GM10266 (cell line): ENCODE data around the gene XPNPEP2.
"Not testable (repeated sequence)": the region's sequence is repeated elsewhere in the genome, so short reads cannot be mapped to it uniquely, and the experiment has no call there.

Experiments
- DNase-seq: peaks from one replicate; pipeline ENCODE4 v3.0.0; 2012; ENCODE audit errors: extremely low spot score
- CTCF ChIP-seq: IDR thresholded peaks from 2 replicates; pipeline ENCODE4 v1.5.1; 2012; ENCODE audit warnings: mild to moderate bottlenecking, low read depth; ENCODE audit not compliant: control insufficient read depth, insufficient read depth; ENCODE audit errors: missing control alignments

Gene XPNPEP2

GRCh38 chrX:129739578-129739977, 799 bp downstream of the XPNPEP2 start:
- no peak for TF ChIP-seq CTCF
- DNase-seq = no peak

GRCh38 chrX:129741880-129742758, 3.3 kb downstream of the XPNPEP2 start:
- TF ChIP-seq CTCF = no peak
- DNase-seq = peak; percentile 59

GRCh38 chrX:129742759-129743152, 4.0 kb downstream of the XPNPEP2 start:
- DNase-seq = not testable (repeated sequence)

- no peak for DNase-seq
- no peak for TF ChIP-seq CTCF
Observed at GRCh38 chrX:129743821-129744220, 5.0 kb downstream of the XPNPEP2 start.

- TF ChIP-seq CTCF = no peak
- no peak for DNase-seq
Observed at GRCh38 chrX:129744861-129745321, 6.1 kb downstream of the XPNPEP2 start.

- TF ChIP-seq CTCF = no peak
- DNase-seq = no peak
Observed at GRCh38 chrX:129746557-129747470, 8.0 kb downstream of the XPNPEP2 start.

GRCh38 chrX:129747533-129747932, 8.8 kb downstream of the XPNPEP2 start:
- no peak for TF ChIP-seq CTCF
- no peak for DNase-seq
